ENCODE measurements around the gene MPZL3.

Gene MPZL3

DNA sequence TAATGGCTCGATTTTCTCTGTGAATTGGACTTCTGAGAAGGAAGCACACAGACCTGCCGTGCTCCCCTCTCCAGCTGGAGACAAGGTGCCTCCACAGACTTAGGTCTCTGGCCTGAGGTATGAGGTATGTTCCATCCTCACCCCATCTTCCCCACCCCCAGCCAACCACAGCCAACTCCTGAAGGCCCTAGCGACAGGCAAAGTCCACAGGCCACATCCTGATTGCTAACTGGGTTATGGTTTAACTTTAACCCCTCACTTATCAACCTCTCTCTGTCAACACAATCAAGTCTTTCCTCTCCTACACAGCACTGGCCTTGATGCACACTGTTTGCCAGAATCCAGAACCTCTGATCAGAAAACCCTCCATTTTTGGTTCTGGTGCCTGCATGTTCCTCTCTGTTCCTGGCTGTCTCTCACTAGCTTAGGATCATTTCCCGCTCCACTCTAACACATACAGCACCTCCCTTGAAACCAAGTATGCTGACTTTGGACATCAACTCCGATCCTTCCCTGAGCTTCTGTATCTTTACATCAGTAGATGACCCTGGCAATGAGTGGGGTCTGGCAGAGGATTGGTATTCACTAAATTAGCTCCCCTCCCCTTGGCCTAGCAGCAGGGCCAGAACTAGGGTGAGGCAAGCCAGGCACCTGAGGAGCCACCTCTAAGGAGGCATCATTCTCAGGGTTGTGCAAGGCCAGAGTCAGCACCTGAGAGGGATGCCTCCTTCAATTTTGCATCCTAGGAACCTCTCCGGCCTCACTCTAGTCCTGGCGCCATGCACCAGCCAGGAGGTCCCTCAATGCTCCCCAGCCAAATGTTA, 49.4 kb downstream of the MPZL3 start:
- no peaks in the 10 kb centered on the region for H3K4me1 ChIP-seq (ENCODE audit: control insufficient read depth, low read depth, low read length)
- H2BK15ac ChIP-seq (replicated peaks; ENCODE audit: low read depth) = no peak overlapping the region
- no peaks in the 10 kb centered on the region for H3K36me3 ChIP-seq (ENCODE audit: control insufficient read depth, insufficient read depth, low read length)
- no peak overlapping the region for H3K56ac ChIP-seq (ENCODE audit: low read length)
- H3K9ac ChIP-seq (ENCODE audit: low read length) = no peak overlapping the region
- no peak for DNase-seq
- H4K5ac ChIP-seq (ENCODE audit: low read length) = no peak overlapping the region
- H4K8ac ChIP-seq (ENCODE audit: low read depth, low read length) = no peak overlapping the region
- WGBS (ENCODE audit: extremely low coverage, insufficient coverage, low lambda C conversion rate) = no CpG with 5 or more reads among the region's 7 CpGs
- H3K27ac ChIP-seq (ENCODE audit: low read depth, low read length) = no peak overlapping the region
- no peak overlapping the region for H2BK5ac ChIP-seq (ENCODE audit: low read length)
- no peak overlapping the region for H3K4me3 ChIP-seq (ENCODE audit: low read length)
- no peak overlapping the region for H3K4me2 ChIP-seq (ENCODE audit: low read length)
- H3K27me3 ChIP-seq (ENCODE audit: insufficient read depth, low read length, poor library complexity) = no peaks in the 10 kb centered on the region
- H3K79me2 ChIP-seq (ENCODE audit: control insufficient read depth, insufficient read depth, low read length) = no peaks in the 10 kb centered on the region
- H3K79me1 ChIP-seq (ENCODE audit: low read length) = no peaks in the 10 kb centered on the region
- no peak overlapping the region for H2BK120ac ChIP-seq (ENCODE audit: low read depth, low read length)
- no peak overlapping the region for H3K18ac ChIP-seq (ENCODE audit: low read length)
- H3K23ac ChIP-seq (ENCODE audit: low read length) = no peak overlapping the region
- no peak overlapping the region for H3K4ac ChIP-seq (ENCODE audit: low read depth, low read length)
- H2AK5ac ChIP-seq (ENCODE audit: low read length) = no peak overlapping the region

DNA sequence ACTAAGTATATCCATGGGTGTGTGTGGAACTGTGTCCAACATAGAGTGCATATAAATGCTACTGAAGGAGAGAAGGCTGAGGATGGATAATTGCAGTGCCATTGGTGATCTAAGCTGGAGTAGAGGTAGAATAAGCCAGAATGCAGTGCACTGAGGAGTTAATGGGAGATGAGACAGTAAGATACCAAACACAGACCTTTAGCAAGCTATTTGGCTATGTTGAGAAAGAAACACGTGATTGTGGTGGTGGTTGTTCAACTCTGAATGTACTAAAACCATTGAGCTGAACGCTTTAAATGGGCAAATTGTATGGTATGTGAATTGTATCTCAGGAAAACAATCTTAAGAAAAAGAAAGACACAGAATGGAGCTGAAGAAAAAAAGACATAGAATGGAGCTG, 50.2 kb downstream of the MPZL3 start:
- Histone ChIP-seq H3K79me1 (ENCODE audit: low read length) (no peaks in the 10 kb centered on the region), H2BK15ac (replicated peaks; ENCODE audit: low read depth) (no peak overlapping the region), H3K18ac (ENCODE audit: low read length) (no peak overlapping the region), H3K36me3 (ENCODE audit: control insufficient read depth, insufficient read depth, low read length) (no peaks in the 10 kb centered on the region), H2BK5ac (ENCODE audit: low read length) (no peak overlapping the region), H4K5ac (ENCODE audit: low read length) (no peak overlapping the region), H3K27me3 (ENCODE audit: insufficient read depth, low read length, poor library complexity) (no peaks in the 10 kb centered on the region), H3K27ac (ENCODE audit: low read depth, low read length) (no peak overlapping the region), H3K23ac (ENCODE audit: low read length) (no peak overlapping the region), H3K79me2 (ENCODE audit: control insufficient read depth, insufficient read depth, low read length) (no peaks in the 10 kb centered on the region), H3K4me2 (ENCODE audit: low read length) (no peak overlapping the region), H2BK120ac (ENCODE audit: low read depth, low read length) (no peak overlapping the region), H3K4ac (ENCODE audit: low read depth, low read length) (no peak overlapping the region), H2AK5ac (ENCODE audit: low read length) (no peak overlapping the region), H4K8ac (ENCODE audit: low read depth, low read length) (no peak overlapping the region), H3K4me1 (ENCODE audit: control insufficient read depth, low read depth, low read length) (no peaks in the 10 kb centered on the region), H3K56ac (ENCODE audit: low read length) (no peak overlapping the region), H3K4me3 (ENCODE audit: low read length) (no peak overlapping the region), H3K9ac (ENCODE audit: low read length) (no peak overlapping the region)
- DNase-seq = no peak
- no CpG with 5 or more reads among the region's 2 CpGs for WGBS (ENCODE audit: extremely low coverage, insufficient coverage, low lambda C conversion rate)

DNA sequence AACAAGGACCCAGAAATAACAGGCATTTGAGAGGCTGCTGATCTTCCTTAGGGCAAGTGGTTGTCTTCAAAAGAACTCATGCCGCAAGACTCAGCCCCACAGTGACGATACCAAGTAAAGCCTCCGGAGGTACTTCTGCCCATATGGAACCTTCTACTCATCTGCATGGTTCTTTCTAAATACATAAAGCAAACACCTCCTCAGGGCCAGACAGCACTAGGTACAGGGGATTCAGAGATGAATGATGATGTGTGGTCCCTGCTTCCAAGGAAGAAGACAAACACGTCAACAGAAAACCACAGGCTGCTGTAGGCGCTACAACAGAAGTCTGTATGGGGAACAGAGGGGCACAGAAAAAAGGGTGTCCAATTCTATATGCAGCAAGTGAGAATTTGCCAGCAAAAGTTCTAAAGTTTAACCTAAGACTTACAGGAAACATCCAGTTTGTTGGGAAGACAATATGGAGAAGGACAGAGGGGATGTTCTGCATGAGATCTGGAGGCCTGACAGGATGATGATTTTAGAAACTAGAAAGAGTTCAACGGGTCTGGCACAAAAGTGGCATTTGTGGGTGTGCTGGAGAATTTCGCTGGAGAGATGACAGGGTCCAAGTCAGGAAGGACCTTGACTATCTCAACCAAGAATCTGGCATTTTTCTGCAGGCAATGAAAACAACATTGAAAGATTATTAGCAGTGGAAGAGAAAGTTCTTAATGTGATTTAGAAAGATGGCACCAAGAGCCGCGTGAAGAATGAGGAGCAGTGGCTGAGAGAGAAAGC, 51.1 kb downstream of the MPZL3 start:
- Histone ChIP-seq H2BK15ac (replicated peaks; ENCODE audit: low read depth) (no peak overlapping the region), H3K4me2 (ENCODE audit: low read length) (no peak overlapping the region), H4K8ac (ENCODE audit: low read depth, low read length) (no peak overlapping the region), H2AK5ac (ENCODE audit: low read length) (no peak overlapping the region), H3K23ac (ENCODE audit: low read length) (no peak overlapping the region), H3K18ac (ENCODE audit: low read length) (no peak overlapping the region), H2BK5ac (ENCODE audit: low read length) (no peak overlapping the region), H2BK120ac (ENCODE audit: low read depth, low read length) (no peak overlapping the region), H3K9ac (ENCODE audit: low read length) (no peak overlapping the region), H3K4me1 (ENCODE audit: control insufficient read depth, low read depth, low read length) (no peaks in the 10 kb centered on the region), H3K27ac (ENCODE audit: low read depth, low read length) (no peak overlapping the region), H3K4ac (ENCODE audit: low read depth, low read length) (no peak overlapping the region), H3K79me2 (ENCODE audit: control insufficient read depth, insufficient read depth, low read length) (no peaks in the 10 kb centered on the region), H4K5ac (ENCODE audit: low read length) (no peak overlapping the region), H3K27me3 (ENCODE audit: insufficient read depth, low read length, poor library complexity) (no peaks in the 10 kb centered on the region), H3K56ac (ENCODE audit: low read length) (no peak overlapping the region), H3K79me1 (ENCODE audit: low read length) (no peaks in the 10 kb centered on the region), H3K36me3 (ENCODE audit: control insufficient read depth, insufficient read depth, low read length) (no peaks in the 10 kb centered on the region), H3K4me3 (ENCODE audit: low read length) (no peak overlapping the region)
- no peak for DNase-seq
- no CpG with 5 or more reads among the region's 9 CpGs for WGBS (ENCODE audit: extremely low coverage, insufficient coverage, low lambda C conversion rate)

DNA sequence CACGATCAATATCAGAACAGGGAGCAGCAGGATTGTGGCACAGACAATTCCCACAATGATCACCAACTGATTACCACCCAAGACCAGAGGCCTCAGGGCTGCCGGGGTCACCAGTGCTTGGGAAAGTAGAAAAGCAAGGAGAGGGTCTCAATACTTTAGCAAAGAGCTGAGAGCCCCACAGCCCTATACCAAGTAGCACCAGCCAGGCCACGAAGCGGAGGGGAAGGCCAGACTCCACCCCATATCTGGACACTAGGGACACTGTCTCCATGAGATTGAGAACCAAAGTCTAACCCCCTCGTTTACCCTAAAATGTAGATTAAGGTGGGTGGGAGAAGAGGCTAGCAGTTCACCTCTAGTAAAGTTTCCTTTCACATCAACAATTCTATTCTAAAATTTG, 51.7 kb downstream of the MPZL3 start:
- H3K56ac ChIP-seq (ENCODE audit: low read length) = no peak overlapping the region
- no peak overlapping the region for H3K4me2 ChIP-seq (ENCODE audit: low read length)
- H3K18ac ChIP-seq (ENCODE audit: low read length) = no peak overlapping the region
- no CpG with 5 or more reads among the region's 5 CpGs for WGBS (ENCODE audit: extremely low coverage, insufficient coverage, low lambda C conversion rate)
- H3K4ac ChIP-seq (ENCODE audit: low read depth, low read length) = no peak overlapping the region
- no peak overlapping the region for H3K27ac ChIP-seq (ENCODE audit: low read depth, low read length)
- no peak overlapping the region for H2BK120ac ChIP-seq (ENCODE audit: low read depth, low read length)
- no peak overlapping the region for H3K23ac ChIP-seq (ENCODE audit: low read length)
- H2AK5ac ChIP-seq (ENCODE audit: low read length) = no peak overlapping the region
- H4K8ac ChIP-seq (ENCODE audit: low read depth, low read length) = no peak overlapping the region
- H4K5ac ChIP-seq (ENCODE audit: low read length) = no peak overlapping the region
- H3K79me1 ChIP-seq (ENCODE audit: low read length) = no peaks in the 10 kb centered on the region
- H2BK5ac ChIP-seq (ENCODE audit: low read length) = no peak overlapping the region
- H3K27me3 ChIP-seq (ENCODE audit: insufficient read depth, low read length, poor library complexity) = no peaks in the 10 kb centered on the region
- H3K79me2 ChIP-seq (ENCODE audit: control insufficient read depth, insufficient read depth, low read length) = no peaks in the 10 kb centered on the region
- H3K36me3 ChIP-seq (ENCODE audit: control insufficient read depth, insufficient read depth, low read length) = no peaks in the 10 kb centered on the region
- H3K4me1 ChIP-seq (ENCODE audit: control insufficient read depth, low read depth, low read length) = no peaks in the 10 kb centered on the region
- no peak overlapping the region for H3K4me3 ChIP-seq (ENCODE audit: low read length)
- H2BK15ac ChIP-seq (replicated peaks; ENCODE audit: low read depth) = no peak overlapping the region
- H3K9ac ChIP-seq (ENCODE audit: low read length) = no peak overlapping the region
- DNase-seq = no peak

DNA sequence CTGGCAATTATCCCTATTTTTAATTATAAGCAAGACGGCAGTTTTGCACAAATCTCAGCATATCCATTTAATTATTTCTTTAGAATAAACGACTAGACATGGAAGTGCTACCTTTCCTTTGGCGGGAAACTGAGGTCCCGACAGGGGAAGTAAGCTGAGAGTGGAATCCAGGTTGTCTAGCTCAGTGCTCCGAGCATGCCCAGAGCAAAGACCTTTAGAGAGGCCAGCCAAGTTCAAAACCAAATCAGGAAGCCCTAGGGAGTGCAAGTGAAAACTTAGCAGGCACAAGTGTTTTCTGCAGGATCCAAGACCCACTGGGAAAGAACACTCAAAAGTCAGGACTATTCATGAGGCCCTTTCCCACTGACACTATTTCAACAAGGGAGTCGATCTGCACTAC, 53.0 kb downstream of the MPZL3 start:
- Histone ChIP-seq H4K5ac (ENCODE audit: low read length) (no peak overlapping the region), H3K27me3 (ENCODE audit: insufficient read depth, low read length, poor library complexity) (no peaks in the 10 kb centered on the region), H3K4me1 (ENCODE audit: control insufficient read depth, low read depth, low read length) (no peaks in the 10 kb centered on the region), H3K4me2 (ENCODE audit: low read length) (no peak overlapping the region), H3K23ac (ENCODE audit: low read length) (no peak overlapping the region), H3K4ac (ENCODE audit: low read depth, low read length) (no peak overlapping the region), H4K8ac (ENCODE audit: low read depth, low read length) (no peak overlapping the region), H2BK120ac (ENCODE audit: low read depth, low read length) (no peak overlapping the region), H3K79me2 (ENCODE audit: control insufficient read depth, insufficient read depth, low read length) (no peaks in the 10 kb centered on the region), H2BK15ac (replicated peaks; ENCODE audit: low read depth) (no peak overlapping the region), H3K27ac (ENCODE audit: low read depth, low read length) (no peak overlapping the region), H3K79me1 (ENCODE audit: low read length) (no peaks in the 10 kb centered on the region), H2BK5ac (ENCODE audit: low read length) (no peak overlapping the region), H3K36me3 (ENCODE audit: control insufficient read depth, insufficient read depth, low read length) (no peaks in the 10 kb centered on the region), H3K56ac (ENCODE audit: low read length) (no peak overlapping the region), H3K18ac (ENCODE audit: low read length) (no peak overlapping the region), H3K9ac (ENCODE audit: low read length) (no peak overlapping the region), H3K4me3 (ENCODE audit: low read length) (no peak overlapping the region), H2AK5ac (ENCODE audit: low read length) (no peak overlapping the region)
- no peak for DNase-seq
- no CpG with 5 or more reads among the region's 6 CpGs for WGBS (ENCODE audit: extremely low coverage, insufficient coverage, low lambda C conversion rate)

Measured in mesendoderm (in vitro differentiated cells).